AG09309 (cell line): ENCODE measurements around the gene NKAIN1.

Experiments
- DNase-seq: peaks from one replicate; pipeline ENCODE4 v3.0.0-alpha.2; 2010; ENCODE audit warnings: low read depth
- H3K4me3 ChIP-seq: 2 replicates; pipeline ENCODE4 v1.5.1; 2011; ENCODE audit warnings: mild to moderate bottlenecking, low read depth, low read length, moderate library complexity; ENCODE audit not compliant: control insufficient read depth
- TF ChIP-seq, protein P1 (sequence below): IDR thresholded peaks from 2 replicates; pipeline ENCODE4 v1.5.1; 2011; ENCODE audit warnings: mild to moderate bottlenecking, low read depth, low read length, inconsistent platforms; ENCODE audit not compliant: insufficient read depth, control insufficient read depth; ENCODE audit errors: missing control alignments

The NKAIN1 gene

DNA sequence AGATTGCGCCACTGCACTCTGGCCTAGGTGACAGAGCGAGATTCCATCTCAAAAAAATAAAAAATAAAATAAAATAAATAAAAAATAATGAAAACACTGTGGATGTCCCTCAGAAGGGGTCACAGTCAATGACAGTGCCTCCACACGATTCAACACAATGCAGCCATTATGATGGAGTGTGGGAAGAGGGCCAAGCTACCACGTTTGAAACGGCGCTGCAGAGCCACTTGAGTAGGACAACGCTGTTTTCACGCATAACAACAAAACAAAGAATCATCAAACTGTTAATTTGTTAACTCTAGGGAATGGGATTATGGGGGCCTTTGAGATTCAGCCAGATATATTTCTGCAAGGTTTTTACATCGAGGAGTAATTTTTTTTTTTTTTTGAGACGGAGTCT lies 36.5 kb downstream of the NKAIN1 start:
- TF ChIP-seq, protein P1, sequence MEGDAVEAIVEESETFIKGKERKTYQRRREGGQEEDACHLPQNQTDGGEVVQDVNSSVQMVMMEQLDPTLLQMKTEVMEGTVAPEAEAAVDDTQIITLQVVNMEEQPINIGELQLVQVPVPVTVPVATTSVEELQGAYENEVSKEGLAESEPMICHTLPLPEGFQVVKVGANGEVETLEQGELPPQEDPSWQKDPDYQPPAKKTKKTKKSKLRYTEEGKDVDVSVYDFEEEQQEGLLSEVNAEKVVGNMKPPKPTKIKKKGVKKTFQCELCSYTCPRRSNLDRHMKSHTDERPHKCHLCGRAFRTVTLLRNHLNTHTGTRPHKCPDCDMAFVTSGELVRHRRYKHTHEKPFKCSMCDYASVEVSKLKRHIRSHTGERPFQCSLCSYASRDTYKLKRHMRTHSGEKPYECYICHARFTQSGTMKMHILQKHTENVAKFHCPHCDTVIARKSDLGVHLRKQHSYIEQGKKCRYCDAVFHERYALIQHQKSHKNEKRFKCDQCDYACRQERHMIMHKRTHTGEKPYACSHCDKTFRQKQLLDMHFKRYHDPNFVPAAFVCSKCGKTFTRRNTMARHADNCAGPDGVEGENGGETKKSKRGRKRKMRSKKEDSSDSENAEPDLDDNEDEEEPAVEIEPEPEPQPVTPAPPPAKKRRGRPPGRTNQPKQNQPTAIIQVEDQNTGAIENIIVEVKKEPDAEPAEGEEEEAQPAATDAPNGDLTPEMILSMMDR = no peak
- H3K4me3 ChIP-seq = no peak overlapping the region
- no peak for DNase-seq

- TF ChIP-seq, protein P1 = no peak
- no peak overlapping the region for H3K4me3 ChIP-seq
- no peak for DNase-seq
Observed at GRCh38 chr1:31201931-31202360, 37.7 kb downstream of the NKAIN1 start.

DNA sequence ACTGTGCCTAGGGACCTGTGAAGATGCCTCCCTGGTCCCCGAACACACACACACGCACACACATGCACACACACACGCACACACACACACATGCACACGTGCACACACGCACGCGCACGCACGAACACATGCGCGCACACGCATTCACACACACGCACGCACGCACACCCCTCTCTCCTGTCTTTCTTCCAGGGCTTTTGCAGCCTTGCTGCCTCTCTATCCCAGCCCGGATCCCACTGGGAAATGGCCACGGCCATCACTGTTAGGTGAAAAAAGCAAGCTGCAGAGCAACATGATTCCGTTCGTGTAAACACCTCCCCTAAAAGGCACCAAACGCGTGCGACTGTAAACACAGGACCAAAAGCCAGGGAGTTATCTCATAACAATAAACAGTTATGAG lies 39.7 kb downstream of the NKAIN1 start:
- DNase-seq = no peak
- TF ChIP-seq, protein P1 = no peak

GRCh38 chr1:31199236-31199790 lies 40.4 kb downstream of the NKAIN1 start:
- no peak for DNase-seq
- H3K4me3 ChIP-seq = no peak overlapping the region
- TF ChIP-seq, protein P1 = no peak

More for the DNA sequence above, 39.7 kb downstream of the NKAIN1 start:
- H3K4me3 ChIP-seq = no peak overlapping the region

DNA sequence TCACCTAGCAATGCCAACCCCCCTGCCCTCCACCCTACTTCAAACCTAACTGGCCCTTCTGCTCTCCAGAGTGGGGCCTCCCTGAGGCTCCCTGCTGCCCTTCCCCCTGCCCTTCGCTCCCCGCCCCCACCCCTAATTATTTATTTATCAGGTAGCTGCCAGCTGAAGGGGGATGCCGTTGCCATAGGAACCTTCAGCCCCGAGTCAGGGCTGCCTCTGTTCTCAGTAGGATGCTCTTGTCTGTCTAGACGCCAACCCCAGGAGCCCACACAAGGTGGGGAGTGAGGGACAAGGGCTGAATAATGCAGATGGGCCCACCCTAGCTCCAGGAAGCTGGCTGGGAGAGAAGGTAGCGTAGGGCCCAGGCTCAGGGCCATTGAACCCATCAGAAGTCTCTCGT lies 41.1 kb downstream of the NKAIN1 start:
- TF ChIP-seq, protein P1 = no peak
- no peak overlapping the region for H3K4me3 ChIP-seq
- DNase-seq = no peak

GRCh38 chr1:31198150-31198549 lies 41.5 kb downstream of the NKAIN1 start:
- no peak overlapping the region for H3K4me3 ChIP-seq
- TF ChIP-seq, protein P1 = no peak
- no peak for DNase-seq
